ENCODE results near the gene ZFR.
"Not testable (repeated sequence)": the region's sequence is repeated elsewhere in the genome, so short reads cannot be mapped to it uniquely, and the experiment has no call there.

The ZFR gene

DNA sequence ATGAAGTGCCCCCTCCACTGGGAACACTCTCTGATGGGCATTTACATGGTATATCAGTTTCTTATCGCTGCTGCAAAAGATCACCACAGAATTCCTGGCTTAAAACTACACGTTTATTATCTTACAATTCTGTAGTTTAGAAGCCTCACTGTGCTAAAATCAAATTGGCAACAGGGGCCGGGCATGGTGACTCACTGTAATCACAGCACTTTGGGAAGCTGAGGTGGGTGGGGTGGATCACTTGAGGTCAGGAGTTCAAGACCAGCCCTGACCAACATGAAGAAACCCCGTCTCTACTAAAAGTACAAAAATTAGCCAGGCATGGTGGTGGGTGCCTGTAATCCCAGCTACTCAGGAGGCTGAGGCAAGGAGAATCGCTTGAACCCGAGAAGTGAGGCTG is 7.8 kb upstream of the ZFR start:
- DNase-seq (ENCODE audit: low spot score): not testable (repeated sequence)

DNA sequence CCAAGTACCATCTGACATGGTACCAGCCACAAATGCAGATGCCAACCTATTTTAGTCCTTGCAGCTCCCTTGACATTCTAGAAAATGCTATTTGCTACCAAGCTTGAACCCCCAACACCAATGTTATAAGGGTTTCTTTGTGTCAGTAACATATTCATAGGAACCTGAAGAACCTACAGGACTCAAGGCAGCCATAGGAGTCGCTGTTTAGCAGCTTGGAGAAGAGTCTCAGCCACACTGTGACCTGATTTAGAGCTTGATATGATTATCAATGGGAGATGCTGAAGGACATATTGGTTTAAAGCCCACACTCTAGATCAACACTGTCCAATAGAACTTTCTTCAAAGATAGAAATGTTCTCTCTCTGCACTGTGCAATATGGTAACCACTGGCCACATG is 6.4 kb upstream of the ZFR start:
- DNase-seq (ENCODE audit: low spot score): peak; percentile 29

DNA sequence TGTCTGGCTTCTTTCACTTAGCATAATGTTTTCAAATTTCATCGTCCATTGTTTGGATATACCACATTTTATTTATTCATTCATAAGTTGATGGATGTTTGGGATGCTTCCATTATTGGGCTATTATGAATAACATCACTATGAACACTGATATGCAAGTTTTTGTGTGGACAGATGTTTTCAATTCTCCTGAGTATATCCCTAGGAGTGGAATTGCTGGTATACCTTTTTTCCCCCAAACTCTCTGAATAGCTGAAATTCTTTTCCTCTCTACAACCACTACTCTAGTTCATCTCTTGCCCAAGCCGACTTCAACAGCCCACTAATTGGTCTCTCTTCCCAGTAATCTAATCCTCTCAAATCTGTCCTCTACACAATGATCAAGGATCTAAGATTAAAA is 4.7 kb upstream of the ZFR start:
- no peak for DNase-seq (ENCODE audit: low spot score)

DNA sequence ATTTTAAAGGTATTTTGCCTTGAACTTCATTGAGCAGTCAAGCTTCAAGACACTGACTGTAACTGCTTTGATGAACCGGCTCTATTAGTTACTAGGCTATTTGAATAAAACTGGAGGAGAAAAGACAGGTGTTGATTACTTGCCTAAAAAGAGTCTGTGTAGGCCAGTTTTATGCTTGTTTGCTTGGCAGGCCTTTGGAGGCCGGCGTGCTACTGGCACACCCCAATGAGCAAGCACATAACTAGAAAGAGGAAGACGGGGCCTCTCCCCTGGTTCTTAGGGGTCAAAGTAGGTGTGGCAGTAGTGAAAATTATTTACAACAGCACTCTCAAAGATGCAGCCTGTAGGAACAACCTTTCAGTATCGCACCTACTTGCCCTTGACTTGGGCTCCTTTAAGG is 2.1 kb upstream of the ZFR start:
- DNase-seq (ENCODE audit: low spot score): no peak

DNA sequence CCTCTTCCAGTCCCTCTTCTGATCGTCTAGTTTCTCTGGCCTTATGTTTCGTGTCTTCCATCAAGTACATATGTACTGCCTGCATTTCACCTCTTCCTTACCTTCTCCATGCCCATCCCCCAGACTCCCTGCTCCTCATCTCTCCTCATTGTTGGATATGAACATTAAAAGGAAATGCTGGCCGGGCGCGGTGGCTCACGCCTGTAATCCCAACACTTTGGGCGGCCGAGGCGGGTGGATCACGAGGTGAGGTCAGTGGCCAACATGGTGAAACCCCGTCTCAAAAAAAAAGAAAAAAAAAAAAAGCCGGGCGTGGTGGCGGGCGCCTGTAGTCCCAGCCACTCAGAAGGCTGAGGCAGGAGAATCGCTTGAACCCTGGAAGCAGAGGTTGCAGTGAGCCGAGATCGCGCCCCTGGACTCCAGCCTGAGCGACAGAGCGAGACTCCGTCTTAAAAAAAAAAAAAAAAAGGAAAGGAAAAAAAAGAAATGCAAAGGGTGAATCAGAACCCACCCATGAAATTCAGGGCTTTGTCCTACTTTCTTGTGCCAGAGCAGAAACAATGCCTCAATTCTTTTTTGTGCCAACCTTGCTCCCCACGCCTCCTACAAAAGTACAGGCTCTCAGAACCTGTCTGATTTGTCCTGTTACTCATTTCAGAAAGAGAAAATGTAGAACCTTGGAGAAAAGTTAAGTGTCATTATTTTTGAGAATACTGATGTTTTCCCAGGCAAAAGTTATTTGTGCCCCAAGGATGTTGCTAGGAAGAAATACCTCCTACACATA is 1.5 kb upstream of the ZFR start:
- DNase-seq (ENCODE audit: low spot score): no peak

DNA sequence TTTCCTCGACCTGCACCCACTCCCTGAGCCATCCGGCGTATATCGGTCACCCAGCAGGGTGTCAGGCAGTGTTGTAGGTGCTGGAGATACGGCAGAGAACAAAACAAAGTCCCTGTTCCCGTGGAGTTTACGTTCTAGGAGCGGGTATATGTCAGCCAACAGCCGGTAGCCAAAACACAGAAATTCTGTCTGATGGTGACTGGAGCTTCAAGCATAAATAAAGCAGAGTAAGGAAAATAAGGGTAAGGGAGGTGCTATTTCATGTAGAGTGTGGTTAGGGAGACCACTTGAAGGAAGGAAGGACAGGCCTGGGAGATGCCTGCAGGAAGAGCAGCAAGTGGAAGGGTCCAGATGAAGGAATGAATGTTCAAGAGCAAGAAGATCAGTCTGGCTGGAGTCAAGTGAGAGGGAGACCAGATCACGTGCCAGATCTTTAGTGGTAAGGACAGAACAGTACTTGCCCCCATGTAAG is 783 bp upstream of the ZFR start:
- DNase-seq (ENCODE audit: low spot score): peak; percentile 6

DNA sequence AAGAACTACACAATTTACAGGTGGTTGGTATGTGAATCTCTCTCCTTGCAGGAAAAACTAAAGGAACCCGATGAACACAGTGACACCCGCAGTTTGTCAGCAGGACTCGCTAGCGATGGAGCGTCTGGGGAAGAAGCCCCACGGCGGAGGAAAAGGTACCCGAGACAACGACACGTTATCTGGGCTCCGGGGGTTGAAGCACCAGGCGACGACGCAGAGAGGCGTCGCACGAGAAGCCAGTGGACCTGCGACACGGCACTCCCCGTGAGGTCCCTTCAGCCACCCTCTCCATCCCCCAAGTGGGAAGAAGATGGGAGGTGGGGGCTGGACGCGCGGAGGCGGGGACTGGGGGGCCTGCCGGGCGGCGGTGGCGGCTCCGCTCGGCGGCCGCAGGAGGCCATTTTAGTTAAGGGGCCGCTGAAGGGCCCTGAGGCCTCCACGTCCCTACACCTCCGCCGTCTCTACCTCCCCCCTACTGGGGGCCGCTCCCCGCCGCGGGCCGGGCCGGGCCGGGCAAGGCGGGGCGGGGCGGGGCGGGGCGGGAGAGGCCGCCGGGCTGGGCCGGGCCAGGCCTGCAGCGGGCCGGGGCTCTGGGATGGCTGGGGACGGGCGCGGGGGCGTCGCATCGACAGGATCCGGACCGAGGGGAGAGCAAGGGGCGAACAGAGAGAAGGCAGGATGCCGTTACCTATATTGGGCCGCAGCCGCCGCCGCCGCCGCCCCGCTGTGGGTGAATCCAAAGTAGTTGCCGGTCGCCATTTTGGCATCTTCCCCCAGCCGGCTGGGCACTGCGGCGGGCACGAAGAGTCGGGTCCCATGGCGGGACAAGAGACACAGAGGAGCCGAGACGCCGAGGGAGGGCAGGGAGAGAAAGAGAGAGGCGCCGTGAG is 754 bp downstream of the ZFR start:
- peak; percentile 30 for DNase-seq (ENCODE audit: low spot score)

DNA sequence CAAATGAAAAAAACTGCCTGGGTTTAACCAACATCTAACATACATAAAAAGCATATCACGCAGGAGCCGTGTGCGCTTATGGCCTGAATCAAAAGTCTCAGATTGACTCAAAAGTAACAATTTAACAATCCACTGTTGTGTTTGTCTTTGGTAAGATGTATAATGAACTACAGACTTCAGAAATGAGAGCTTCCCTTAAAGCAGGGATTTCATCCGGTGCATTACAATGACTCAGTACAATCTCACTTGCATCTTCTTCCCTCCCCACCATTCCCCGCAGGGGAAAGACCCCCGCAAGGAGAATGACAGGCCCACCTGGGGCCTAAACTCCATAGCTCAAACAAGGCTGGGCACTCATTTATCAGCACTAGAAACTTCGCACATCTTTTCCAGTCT is 1.4 kb downstream of the ZFR start:
- DNase-seq (ENCODE audit: low spot score): no peak

DNA sequence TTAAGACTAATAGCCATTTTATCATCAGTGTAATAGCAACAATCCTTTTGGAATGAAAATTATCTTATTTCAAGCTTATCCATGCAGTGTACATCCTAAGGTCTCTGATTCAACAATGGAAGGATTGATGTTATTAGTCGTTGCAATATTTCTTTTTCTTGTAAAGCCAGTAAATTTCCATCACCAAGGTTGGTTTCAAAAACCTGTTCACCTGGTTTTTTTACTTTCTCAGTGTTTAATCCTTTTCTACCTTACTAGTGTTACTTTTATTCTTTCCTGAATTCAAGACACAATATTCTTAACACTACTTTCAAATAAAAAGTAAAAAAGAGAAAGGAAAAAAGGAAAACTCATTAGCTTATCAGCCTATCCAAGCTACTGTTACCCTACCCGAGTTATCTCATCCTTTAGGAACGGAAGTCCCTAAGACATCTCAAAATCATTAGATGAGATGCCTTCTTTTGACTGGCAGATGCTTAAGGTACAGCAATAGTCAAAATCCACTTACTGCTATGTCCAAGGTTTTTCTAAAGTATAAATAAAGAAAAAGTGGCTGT is 5.4 kb downstream of the ZFR start:
- DNase-seq (ENCODE audit: low spot score): no peak

DNA sequence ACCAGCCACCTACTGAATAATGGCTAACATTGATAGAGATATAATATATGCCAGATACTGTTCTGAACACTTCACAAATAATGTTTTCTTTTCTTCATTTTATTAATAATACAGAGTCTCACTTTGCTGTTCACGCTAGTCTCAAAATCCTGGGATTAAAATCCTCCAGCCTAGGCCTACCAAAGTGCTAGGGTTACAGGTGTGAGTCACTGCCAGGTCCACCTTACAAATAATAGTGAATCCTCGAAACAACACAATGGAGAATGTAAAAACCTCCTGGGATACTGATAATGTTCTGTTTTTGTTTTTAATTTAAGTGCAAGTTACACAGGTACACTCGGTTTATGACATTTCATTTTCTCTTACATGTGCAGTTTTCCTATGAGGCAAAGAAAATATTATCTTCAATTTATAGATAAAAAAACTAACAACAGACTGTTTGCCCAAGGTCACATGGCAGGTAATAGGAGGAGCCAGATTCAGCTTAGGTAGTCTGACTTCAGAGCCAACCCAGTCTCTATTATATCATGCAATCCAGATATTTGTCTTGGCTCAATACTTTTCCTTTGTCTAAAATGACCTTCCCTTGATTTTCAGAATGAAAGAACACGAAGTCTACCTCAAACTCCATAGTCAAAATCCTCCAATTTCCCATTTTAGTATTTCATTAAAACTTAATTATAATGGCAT is 7.8 kb downstream of the ZFR start:
- DNase-seq (ENCODE audit: low spot score): no peak

DNA sequence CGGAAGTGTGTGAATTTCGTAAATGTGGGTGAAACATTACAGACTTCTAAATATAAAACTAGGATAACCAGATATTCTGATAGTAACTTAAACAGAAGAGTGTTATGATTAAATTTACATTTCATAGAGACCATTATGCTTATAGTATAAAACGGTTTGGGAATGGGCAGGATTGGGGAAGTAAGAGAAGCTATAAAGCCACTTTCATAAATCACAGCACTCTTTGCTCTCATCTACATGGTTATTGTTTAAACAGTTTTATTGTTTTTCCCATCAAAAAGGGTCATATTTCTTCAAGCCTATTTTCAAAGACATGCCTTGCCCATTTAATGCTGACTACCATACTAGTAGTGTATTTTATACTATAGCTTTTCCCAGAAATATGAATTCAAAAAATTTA is 9.2 kb downstream of the ZFR start:
- DNase-seq (ENCODE audit: low spot score): no peak

DNA sequence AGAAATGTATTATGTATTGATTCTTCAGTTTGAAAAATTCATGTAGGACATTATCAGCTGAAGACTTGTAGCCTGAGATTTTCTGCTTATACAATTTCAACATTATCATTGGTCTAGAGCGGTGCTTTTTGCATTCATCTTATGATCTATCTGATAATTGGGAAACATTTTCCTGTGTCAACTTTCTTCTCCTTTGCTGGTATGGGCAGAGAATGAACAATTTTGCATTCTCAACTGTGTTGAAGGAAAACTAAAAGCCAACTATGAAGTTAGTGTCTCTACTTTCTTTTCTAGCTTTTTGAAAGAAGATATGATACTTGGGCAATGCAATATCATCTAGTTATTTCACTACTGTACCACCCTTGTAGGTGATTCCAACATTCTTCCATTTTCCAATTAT is 10.3 kb downstream of the ZFR start:
- DNase-seq (ENCODE audit: low spot score): no peak

DNA sequence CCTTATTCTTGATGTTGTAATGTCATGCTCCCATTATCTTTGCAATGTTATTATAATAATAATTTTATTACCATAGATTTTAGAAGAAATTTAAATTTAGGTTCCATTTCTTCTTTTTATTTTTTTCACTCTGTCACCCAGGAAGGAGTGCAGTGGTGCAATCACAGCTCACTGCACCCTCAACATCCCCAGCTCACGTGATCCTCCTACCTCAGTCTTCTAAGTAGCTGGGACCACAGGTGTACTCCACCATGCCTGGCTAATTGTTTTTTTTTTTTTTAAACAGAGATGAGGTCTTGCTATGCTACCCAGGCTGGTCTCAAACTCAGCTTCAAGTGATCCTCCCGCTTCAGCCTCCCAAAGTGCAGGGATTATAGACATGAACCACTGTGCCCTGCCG is 11.9 kb downstream of the ZFR start:
- no peak for DNase-seq (ENCODE audit: low spot score)

DNA sequence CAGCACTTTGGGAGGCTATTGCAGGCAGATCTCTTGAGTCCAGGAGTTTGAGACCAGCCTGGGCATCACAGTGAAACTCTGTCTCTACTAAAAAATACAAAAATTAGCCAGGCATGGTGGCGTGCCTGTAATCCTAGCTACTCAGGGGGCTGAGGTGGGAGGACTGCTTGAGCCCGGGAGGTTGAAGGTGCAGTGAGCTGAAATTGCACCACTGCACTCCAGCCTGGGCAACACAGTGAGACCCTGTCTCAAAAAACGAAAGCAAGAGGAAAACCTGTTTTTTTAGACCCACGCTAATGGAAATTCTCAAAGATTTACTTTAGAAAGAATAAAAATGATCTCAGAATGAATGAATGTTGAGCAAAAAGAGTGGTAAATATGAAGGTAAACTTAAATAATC is 13.7 kb downstream of the ZFR start:
- DNase-seq (ENCODE audit: low spot score): not testable (repeated sequence)

DNA sequence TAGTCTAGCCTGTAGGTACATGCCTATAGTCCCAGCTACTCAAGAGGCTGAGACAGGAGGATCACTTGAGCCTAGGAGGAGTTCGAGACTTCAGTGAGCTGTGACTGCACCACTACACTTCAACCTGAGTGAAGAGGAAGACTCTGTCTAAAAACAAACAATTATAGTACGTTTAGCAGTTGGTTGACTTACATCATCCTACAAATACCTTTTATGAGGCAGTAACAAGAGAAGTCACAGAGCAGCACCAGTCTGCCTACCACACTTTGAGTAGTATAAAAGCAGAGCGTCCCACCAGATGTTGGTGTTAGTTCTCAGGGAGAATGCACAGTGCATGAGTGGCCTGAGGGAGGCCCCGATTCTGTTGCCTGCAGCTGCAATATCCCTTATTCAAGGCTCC is 16.1 kb downstream of the ZFR start:
- DNase-seq (ENCODE audit: low spot score): no peak

DNA sequence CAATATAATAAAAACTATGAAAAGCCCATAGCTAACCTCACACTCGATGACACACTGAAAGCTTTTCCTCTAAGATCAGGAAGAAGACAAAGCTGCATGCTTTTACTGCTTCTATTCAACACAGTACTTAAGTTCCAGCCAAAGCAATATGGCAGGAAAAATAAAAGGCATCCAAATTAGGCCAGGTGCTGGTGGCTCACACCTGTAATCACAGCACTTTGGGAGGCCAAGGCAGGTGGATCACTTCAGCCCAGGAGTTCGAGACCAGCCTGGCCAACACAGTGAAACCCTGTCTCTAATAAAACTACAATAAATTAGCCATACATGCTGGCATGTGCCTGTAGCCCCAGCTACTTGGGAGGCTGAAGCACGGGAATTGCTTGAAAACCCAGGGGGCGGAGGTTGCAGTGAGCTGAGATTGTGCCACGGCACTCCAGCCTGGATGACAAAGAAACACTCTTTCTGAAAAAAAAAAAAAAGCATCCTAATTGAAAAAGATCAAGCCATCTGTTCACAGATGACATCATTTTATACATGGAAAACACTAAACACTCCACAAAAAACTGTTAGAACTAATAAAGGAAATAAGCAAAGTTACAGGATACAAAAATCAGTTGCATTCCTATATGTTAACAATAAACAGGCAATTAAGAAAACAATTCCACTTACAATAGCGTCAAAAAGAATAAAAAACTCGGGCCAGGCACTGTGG is 17.9 kb downstream of the ZFR start:
- no peak for DNase-seq (ENCODE audit: low spot score)

DNA sequence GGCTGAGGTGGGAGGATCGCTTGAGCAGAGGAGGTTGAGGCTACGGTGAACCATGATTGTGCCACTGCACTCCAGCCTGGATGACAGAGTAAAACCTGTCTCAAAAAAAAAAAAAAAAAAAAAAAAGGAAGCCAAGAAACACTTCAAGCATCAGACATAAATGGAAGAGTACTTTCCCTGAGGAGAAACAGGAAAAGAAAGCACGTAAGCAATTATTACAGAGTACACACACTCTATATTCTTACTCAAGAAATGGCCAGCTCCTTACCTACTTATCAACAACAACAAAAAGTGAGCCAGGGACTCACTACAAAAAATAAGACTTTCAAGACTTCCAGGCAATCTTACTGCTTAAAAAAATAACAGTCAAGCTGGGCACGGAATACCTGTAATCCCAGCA is 21.8 kb downstream of the ZFR start:
- DNase-seq (ENCODE audit: low spot score): no peak

DNA sequence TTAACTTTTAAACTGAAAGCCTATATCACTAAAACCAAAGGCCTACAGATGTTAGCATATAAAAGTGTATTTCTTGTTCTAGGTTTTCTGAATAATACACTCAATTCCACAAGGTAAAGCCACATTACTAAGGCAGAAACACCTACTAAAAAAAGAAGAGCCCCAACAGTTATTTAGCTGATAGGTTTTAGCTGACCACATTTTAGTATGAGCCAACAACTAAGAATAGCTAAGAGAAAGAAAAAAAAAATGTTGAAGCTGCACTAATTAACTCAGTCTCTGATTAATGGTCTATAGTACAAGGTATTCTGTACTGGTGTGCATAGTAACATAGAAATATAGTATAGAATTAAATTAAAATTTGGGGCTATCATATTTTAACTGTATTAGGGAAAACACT is 23.5 kb downstream of the ZFR start:
- DNase-seq (ENCODE audit: low spot score): no peak

DNA sequence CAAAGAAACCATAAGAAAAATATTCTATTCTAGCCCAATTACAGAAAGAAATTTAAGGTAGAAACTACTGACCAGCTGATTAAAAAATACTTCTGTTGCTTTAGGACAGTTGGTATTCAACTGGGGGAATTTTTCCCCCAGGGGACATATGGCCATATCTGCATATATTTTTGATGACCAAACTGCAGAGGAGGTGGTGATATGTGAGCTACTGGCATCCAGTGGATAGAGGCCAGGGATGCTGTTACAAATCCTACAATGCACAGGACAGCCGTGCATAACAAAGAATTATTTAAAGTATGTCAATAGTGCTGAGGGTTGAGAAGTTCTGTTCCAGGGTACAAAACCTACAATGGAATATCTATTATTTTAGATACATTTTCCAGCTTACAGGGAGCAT is 24.0 kb downstream of the ZFR start:
- DNase-seq (ENCODE audit: low spot score): no peak

DNA sequence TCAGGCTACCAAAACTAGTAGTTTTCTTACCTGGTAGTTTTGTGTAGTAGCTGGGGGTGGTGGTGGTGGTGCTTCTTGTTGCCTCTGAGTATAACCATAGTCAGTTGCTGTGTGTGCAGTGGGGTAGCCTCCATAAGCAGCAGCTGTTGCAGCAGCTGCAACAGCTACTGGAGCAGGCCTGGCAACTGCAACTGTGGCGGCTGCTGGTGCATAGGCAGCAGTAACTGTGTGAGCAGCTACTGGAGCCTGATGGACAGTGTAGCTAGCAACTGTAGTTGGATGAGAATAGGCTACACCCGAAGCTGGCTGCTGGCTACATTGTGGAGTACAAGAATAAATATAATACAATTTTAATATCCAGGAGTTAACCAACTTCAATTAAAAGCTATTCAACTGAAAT is 24.7 kb downstream of the ZFR start:
- peak; percentile 4 for DNase-seq (ENCODE audit: low spot score)

All from SK-N-DZ (cell line).